H1 (cell line): Measurements from ENCODE around the gene FOLR3.

ENCODE experiments used
- EZH2 ChIP-seq: fragments of 200-600 bp; sonication (generic); IDR thresholded peaks from 2 replicates; pipeline ENCODE4 v1.7.1; 2012; ENCODE audit warnings: low read depth, mild to moderate bottlenecking, moderate library complexity, low read length, inconsistent platforms; ENCODE audit not compliant: severe bottlenecking
- JUN ChIP-seq: IDR thresholded peaks from 2 replicates; pipeline ENCODE4 v1.6.1; 2011; ENCODE audit warnings: low read depth, mild to moderate bottlenecking, improper control_type of control experiment, low read length
- POLR2A ChIP-seq, 2 experiments: IDR thresholded peaks; 1 replicate in 1 of 2; 2 replicates in 1 of 2; pipeline ENCODE4 v1.6.1; 2011; ENCODE audit warnings: low read depth in 2 of 2, low read length in 2 of 2, mild to moderate bottlenecking in 2 of 2; ENCODE audit errors: control extremely low read depth in 1 of 2
- POLR2AphosphoS5 ChIP-seq: IDR thresholded peaks from 2 replicates; pipeline ENCODE4 v1.6.1; 2011; ENCODE audit warnings: low read depth, low read length
- POU5F1 ChIP-seq: IDR thresholded peaks from 2 replicates; pipeline ENCODE4 v1.6.1; 2011; ENCODE audit warnings: low read depth, mild to moderate bottlenecking, low read length, moderate library complexity
- SIN3A ChIP-seq, 2 experiments: IDR thresholded peaks in 1 of 2; conservative IDR thresholded peaks in 1 of 2; 2 replicates each; pipeline ENCODE4 v1.6.1; 2011 to 2012; ENCODE audit warnings: low read length in 2 of 2, improper control_type of control experiment in 1 of 2, low read depth in 1 of 2, mild to moderate bottlenecking in 1 of 2
- TAF1 ChIP-seq: IDR thresholded peaks from 2 replicates; pipeline ENCODE4 v1.6.1; 2011; ENCODE audit warnings: mild to moderate bottlenecking, low read depth, low read length
- TBP ChIP-seq: IDR thresholded peaks from 2 replicates; pipeline ENCODE4 v1.6.1; 2011; ENCODE audit warnings: low read depth, low read length, improper control_type of control experiment
- TF ChIP-seq, protein P1 (sequence below), 3 experiments: IDR thresholded peaks; 1 replicate in 2 of 3; 2 replicates in 1 of 3; pipeline versions ENCODE4 v1.5.1 to v1.6.1; 2011; ENCODE audit warnings: low read length in 3 of 3, mild to moderate bottlenecking in 3 of 3, inconsistent platforms in 2 of 3, low read depth in 1 of 3, moderate library complexity in 1 of 3; ENCODE audit not compliant: insufficient read depth in 1 of 3; ENCODE audit errors: control extremely low read depth in 1 of 3
- TF ChIP-seq, protein P2 (sequence below): fragments of 300-600 bp; sonication (generic); IDR thresholded peaks from 2 replicates; pipeline ENCODE4 v1.7.1; 2012; ENCODE audit warnings: low read length, moderate library complexity, mild to moderate bottlenecking, inconsistent platforms; ENCODE audit not compliant: insufficient replicate concordance

DNA sequence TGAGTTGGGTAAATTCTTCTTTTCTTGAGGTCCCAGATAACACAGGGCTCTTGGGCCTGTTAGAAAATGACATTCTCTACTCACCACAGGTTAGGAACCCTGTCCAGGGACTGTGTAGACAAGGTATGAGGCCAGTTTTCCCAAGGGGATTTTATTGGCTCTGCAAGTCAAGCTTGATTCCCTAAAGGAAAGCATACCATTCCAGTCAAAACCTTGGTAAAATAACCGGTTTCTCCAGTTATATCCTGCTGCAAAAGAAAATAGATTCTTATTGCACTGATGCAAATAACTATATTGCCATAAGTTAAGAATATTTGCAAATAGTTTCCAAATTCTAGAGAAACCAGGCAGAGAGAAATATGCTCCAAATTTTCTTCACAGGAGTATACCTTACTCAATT is 9.6 kb upstream of the FOLR3 start:
- TF ChIP-seq TAF1 = no peak
- TF ChIP-seq JUN = no peak
- no peak for TF ChIP-seq POLR2A (IDR thresholded peaks at IDR 0.05; ENCODE audit: control extremely low read depth in 1 of 2, low read depth in 2 of 2, low read length in 2 of 2)
- TF ChIP-seq POLR2AphosphoS5 = no peak
- TF ChIP-seq TBP = no peak
- TF ChIP-seq SIN3A (conservative IDR thresholded peaks at IDR 0.05 in 1 of 2, IDR thresholded peaks at IDR 0.05 in 1 of 2; ENCODE audit: low read depth in 1 of 2, low read length in 2 of 2) = no peak
- TF ChIP-seq, protein P1, sequence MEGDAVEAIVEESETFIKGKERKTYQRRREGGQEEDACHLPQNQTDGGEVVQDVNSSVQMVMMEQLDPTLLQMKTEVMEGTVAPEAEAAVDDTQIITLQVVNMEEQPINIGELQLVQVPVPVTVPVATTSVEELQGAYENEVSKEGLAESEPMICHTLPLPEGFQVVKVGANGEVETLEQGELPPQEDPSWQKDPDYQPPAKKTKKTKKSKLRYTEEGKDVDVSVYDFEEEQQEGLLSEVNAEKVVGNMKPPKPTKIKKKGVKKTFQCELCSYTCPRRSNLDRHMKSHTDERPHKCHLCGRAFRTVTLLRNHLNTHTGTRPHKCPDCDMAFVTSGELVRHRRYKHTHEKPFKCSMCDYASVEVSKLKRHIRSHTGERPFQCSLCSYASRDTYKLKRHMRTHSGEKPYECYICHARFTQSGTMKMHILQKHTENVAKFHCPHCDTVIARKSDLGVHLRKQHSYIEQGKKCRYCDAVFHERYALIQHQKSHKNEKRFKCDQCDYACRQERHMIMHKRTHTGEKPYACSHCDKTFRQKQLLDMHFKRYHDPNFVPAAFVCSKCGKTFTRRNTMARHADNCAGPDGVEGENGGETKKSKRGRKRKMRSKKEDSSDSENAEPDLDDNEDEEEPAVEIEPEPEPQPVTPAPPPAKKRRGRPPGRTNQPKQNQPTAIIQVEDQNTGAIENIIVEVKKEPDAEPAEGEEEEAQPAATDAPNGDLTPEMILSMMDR (IDR thresholded peaks at IDR 0.05; ENCODE audit: control extremely low read depth in 1 of 3, insufficient read depth in 1 of 3, low read depth in 1 of 3, low read length in 3 of 3) = no peak
- TF ChIP-seq EZH2 = no peak
- TF ChIP-seq, protein P2, sequence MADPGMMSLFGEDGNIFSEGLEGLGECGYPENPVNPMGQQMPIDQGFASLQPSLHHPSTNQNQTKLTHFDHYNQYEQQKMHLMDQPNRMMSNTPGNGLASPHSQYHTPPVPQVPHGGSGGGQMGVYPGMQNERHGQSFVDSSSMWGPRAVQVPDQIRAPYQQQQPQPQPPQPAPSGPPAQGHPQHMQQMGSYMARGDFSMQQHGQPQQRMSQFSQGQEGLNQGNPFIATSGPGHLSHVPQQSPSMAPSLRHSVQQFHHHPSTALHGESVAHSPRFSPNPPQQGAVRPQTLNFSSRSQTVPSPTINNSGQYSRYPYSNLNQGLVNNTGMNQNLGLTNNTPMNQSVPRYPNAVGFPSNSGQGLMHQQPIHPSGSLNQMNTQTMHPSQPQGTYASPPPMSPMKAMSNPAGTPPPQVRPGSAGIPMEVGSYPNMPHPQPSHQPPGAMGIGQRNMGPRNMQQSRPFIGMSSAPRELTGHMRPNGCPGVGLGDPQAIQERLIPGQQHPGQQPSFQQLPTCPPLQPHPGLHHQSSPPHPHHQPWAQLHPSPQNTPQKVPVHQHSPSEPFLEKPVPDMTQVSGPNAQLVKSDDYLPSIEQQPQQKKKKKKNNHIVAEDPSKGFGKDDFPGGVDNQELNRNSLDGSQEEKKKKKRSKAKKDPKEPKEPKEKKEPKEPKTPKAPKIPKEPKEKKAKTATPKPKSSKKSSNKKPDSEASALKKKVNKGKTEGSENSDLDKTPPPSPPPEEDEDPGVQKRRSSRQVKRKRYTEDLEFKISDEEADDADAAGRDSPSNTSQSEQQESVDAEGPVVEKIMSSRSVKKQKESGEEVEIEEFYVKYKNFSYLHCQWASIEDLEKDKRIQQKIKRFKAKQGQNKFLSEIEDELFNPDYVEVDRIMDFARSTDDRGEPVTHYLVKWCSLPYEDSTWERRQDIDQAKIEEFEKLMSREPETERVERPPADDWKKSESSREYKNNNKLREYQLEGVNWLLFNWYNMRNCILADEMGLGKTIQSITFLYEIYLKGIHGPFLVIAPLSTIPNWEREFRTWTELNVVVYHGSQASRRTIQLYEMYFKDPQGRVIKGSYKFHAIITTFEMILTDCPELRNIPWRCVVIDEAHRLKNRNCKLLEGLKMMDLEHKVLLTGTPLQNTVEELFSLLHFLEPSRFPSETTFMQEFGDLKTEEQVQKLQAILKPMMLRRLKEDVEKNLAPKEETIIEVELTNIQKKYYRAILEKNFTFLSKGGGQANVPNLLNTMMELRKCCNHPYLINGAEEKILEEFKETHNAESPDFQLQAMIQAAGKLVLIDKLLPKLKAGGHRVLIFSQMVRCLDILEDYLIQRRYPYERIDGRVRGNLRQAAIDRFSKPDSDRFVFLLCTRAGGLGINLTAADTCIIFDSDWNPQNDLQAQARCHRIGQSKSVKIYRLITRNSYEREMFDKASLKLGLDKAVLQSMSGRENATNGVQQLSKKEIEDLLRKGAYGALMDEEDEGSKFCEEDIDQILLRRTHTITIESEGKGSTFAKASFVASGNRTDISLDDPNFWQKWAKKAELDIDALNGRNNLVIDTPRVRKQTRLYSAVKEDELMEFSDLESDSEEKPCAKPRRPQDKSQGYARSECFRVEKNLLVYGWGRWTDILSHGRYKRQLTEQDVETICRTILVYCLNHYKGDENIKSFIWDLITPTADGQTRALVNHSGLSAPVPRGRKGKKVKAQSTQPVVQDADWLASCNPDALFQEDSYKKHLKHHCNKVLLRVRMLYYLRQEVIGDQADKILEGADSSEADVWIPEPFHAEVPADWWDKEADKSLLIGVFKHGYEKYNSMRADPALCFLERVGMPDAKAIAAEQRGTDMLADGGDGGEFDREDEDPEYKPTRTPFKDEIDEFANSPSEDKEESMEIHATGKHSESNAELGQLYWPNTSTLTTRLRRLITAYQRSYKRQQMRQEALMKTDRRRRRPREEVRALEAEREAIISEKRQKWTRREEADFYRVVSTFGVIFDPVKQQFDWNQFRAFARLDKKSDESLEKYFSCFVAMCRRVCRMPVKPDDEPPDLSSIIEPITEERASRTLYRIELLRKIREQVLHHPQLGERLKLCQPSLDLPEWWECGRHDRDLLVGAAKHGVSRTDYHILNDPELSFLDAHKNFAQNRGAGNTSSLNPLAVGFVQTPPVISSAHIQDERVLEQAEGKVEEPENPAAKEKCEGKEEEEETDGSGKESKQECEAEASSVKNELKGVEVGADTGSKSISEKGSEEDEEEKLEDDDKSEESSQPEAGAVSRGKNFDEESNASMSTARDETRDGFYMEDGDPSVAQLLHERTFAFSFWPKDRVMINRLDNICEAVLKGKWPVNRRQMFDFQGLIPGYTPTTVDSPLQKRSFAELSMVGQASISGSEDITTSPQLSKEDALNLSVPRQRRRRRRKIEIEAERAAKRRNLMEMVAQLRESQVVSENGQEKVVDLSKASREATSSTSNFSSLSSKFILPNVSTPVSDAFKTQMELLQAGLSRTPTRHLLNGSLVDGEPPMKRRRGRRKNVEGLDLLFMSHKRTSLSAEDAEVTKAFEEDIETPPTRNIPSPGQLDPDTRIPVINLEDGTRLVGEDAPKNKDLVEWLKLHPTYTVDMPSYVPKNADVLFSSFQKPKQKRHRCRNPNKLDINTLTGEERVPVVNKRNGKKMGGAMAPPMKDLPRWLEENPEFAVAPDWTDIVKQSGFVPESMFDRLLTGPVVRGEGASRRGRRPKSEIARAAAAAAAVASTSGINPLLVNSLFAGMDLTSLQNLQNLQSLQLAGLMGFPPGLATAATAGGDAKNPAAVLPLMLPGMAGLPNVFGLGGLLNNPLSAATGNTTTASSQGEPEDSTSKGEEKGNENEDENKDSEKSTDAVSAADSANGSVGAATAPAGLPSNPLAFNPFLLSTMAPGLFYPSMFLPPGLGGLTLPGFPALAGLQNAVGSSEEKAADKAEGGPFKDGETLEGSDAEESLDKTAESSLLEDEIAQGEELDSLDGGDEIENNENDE = no peak
- no peak for TF ChIP-seq POU5F1
